PFSK-1 (cell line): ENCODE results near the gene AGPAT4.

Experiments used
- FOXP2 ChIP-seq: optimal IDR thresholded peaks from 2 replicates; pipeline ENCODE3; 2011; ENCODE audit warnings: borderline replicate concordance, control low read depth, inconsistent platforms; ENCODE audit not compliant: insufficient read depth; ENCODE audit errors: extremely low read length, extremely low read depth
- POLR2AphosphoS5 ChIP-seq: IDR thresholded peaks from 2 replicates; pipeline ENCODE4 v1.6.1; 2012; ENCODE audit warnings: low read depth, mild to moderate bottlenecking, control low read depth, low read length, moderate library complexity
- REST ChIP-seq, 2 experiments: IDR thresholded peaks; 2 replicates each; pipeline versions ENCODE4 v1.6.1 to v1.8.0; 2011 to 2012; ENCODE audit warnings: low read depth in 2 of 2, low read length in 2 of 2, control low read depth in 1 of 2, inconsistent platforms in 1 of 2, mild to moderate bottlenecking in 1 of 2, moderate library complexity in 1 of 2; ENCODE audit not compliant: insufficient read depth in 1 of 2
- SIN3A ChIP-seq: IDR thresholded peaks from 2 replicates; pipeline ENCODE4 v1.6.1; 2012; ENCODE audit warnings: mild to moderate bottlenecking, low read length, moderate library complexity, borderline replicate concordance; ENCODE audit not compliant: insufficient read depth
- TAF1 ChIP-seq: IDR thresholded peaks from 2 replicates; pipeline ENCODE4 v1.6.1; 2012; ENCODE audit warnings: low read length, control low read depth, borderline replicate concordance; ENCODE audit not compliant: insufficient read depth

Gene AGPAT4

GRCh38 chr6:161161889-161162624 lies 111.8 kb downstream of the AGPAT4 start:
- TF ChIP-seq TAF1 (no peak), SIN3A (no peak), FOXP2 (no peak), POLR2AphosphoS5 (no peak), REST (IDR thresholded peaks at IDR 0.05; ENCODE audit: insufficient read depth in 1 of 2, low read depth in 2 of 2, low read length in 2 of 2) (no peak)

- no peak for TF ChIP-seq POLR2AphosphoS5
- TF ChIP-seq TAF1 = no peak
These were observed 112.7 kb downstream of the AGPAT4 start for GRCh38 chr6:161161121-161161520.

GRCh38 chr6:161154796-161155335 lies 119.0 kb downstream of the AGPAT4 start:
- TF ChIP-seq REST (IDR thresholded peaks at IDR 0.05; ENCODE audit: insufficient read depth in 1 of 2, low read depth in 2 of 2, low read length in 2 of 2) (no peak), SIN3A (no peak), FOXP2 (no peak), POLR2AphosphoS5 (no peak), TAF1 (no peak)

- TF ChIP-seq FOXP2 = no peak
- no peak for TF ChIP-seq TAF1
- TF ChIP-seq SIN3A = no peak
These were observed 120.1 kb downstream of the AGPAT4 start for GRCh38 chr6:161153725-161154124.

GRCh38 chr6:161152907-161153662 lies 120.8 kb downstream of the AGPAT4 start:
- no peak for TF ChIP-seq SIN3A
- no peak for TF ChIP-seq REST (IDR thresholded peaks at IDR 0.05; ENCODE audit: insufficient read depth in 1 of 2, low read depth in 2 of 2, low read length in 2 of 2)
- TF ChIP-seq TAF1 = no peak
- TF ChIP-seq POLR2AphosphoS5 = no peak
- no peak for TF ChIP-seq FOXP2

GRCh38 chr6:161152527-161152862 lies 121.4 kb downstream of the AGPAT4 start:
- TF ChIP-seq FOXP2 (no peak), TAF1 (no peak), REST (IDR thresholded peaks at IDR 0.05; ENCODE audit: insufficient read depth in 1 of 2, low read depth in 2 of 2, low read length in 2 of 2) (no peak), POLR2AphosphoS5 (no peak), SIN3A (no peak)
